NCI-H69 (cell line): ENCODE measurements around the gene C11orf54.

ENCODE experiments used
- DNase-seq: peaks from one replicate; lab custom pipeline; 2025; lab: John Stamatoyannopoulos, UW

The C11orf54 gene

DNA sequence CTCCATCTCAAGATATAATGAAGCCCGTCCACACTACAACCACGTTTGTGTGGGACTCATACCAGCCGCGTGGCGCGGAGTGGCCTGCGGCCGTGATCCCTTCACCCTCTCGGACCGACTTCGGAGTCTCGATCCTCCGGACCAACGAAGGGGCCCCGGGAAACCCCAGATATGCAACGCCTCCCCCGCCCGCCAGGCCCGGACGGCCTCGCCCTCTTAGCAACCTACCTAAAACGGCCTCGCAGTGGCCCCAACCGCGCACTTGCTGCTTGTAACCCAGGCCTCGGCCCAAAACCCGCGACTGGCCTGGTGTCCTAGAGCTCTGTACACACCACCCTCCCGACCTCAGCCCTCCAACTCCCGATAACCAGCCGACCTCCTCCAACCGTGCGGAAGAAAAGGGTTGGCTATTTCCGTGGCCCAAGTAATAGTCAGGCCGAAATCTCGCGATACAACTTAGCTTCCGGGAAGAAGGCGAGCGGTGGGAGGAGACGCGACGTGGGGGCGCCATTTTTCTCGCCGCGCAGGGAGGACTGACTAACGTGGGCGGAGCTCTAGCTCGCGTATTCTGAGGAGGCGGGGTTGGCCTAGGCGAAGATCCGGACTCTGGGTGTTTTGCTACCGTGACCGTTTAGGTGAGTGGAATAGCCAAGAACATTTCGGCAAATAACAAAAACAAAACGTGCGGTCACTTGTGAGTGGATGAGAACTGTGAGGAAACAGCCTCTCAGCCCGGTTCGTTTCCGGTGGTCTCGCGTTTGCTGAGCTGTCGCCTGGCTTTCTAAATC lies at the start of gene C11orf54, which contains the start of gene TAF1D:
Gene C11orf54 (plus strand): TSS at position 579 of the 788 bp plus-strand sequence. CDS start 5,722 bp downstream, outside the sequence.
Gene TAF1D (minus strand): TSS at position 402 of the 788 bp plus-strand sequence. CDS start 2,191 bp downstream, outside the sequence.
- peak; percentile 100 for DNase-seq

DNA sequence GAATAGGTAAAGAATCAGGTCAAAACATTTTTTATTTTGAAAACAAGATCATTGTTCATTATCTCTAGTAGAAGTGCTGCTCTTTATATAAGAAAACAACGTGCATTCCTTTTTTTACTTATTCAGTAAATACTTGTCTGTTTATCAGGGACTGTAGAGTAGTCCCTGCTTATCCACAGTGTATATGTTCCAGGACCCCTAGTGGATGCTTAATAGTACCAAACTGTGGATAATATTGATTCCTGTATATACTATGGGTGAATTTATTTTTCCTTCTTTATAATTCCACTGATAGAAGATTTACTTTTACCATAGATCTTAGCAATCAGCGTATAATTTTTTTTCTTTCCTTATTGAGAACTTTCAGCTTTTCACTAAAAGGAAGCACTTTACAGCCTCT lies 47.4 kb upstream of the C11orf54 start:
- peak; percentile 20 for DNase-seq

DNA sequence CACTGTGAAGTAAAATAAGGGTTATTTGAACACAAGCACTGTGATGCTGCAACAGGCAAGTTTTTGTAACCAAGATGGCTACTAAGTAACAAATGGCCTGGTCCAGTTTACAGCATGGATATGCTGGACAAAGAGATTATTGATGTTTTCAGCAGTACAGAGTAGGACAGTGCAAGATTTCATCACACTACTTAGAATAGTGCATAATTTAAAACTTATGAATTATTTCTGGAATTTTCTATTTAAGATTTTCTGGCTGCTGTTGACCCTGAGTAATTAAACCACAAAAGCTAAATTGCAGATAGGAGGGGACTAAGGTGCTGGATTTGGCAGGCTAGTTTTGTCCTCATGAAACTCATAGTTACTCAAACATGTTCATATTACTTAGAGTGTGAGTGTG lies 46.9 kb upstream of the C11orf54 start:
- no peak for DNase-seq

DNA sequence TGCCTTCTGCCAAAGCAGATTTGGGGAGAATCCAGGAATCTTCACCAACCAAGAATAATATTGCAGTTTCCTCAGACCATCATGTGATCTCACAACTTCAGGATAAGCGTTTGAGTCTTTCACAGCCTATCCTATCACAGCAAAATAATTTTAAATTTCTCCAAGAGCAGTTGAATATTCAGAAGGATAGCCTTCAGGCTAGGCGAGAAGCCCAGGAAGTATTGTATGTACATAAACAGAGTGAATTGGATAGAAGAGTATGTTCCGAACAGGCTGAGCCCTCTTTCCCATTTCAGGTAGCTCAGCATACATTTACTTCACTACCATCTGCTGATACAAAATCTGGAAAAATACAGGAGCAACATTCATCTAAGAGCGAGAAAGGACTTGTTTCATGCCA lies 43.9 kb upstream of the C11orf54 start:
- no peak for DNase-seq

DNA sequence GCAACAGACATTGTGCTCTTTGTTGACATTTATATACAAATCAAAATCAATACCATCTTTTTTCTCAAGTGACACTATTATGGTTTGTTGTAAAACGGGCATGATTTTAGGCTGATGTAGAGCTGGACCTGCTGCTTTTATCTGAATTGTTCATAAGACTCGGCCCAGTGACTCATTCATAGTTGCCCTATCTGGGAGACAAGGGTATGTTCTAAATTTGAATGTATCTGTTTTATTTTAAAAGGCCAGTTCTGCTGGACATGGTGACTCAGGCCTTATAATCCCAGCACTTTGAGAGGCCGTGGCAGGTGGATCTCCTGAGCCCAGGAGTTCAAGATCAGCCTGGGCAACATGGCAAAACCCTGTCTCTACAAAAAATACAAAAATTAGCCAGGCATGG lies 40.6 kb upstream of the C11orf54 start:
- no peak for DNase-seq

DNA sequence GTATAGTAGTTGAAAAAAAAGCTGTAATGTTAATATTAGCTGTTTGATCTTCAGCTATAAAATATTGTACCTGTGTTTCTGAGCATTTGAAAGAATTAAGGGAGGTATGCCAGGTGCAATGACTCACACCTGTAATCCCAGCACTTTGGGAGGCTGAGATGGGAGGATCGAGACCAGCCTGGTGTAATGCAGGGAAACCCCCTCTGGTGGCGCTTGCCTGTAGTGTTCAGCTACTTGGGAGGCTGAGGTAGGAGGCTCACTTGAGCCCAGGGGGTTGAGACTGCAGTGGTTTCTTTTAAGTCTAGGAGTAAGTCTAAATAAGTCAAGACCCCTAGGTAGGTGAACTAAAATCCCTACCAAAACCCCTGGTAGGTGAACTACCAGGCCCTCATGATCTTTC lies 37.2 kb upstream of the C11orf54 start:
- DNase-seq: peak; percentile 9

DNA sequence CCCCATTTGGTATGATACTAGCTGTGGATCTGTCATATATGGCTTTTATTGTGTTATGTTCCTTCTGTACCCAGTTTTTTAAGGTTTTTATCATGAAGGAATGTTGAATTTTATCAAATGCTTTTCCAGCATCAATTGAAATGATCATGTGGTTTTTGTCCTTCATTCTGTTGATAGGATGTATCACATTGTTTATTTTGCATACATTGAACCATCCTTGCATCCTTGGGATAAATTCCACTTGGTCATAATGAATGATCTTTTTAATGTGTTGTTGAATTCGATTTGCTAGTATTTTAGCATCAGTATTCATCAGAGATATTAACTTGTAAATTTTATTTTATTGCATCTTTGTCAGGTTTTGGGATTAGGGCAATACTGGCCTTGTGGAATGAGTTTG lies 31.2 kb upstream of the C11orf54 start:
- DNase-seq: no peak

DNA sequence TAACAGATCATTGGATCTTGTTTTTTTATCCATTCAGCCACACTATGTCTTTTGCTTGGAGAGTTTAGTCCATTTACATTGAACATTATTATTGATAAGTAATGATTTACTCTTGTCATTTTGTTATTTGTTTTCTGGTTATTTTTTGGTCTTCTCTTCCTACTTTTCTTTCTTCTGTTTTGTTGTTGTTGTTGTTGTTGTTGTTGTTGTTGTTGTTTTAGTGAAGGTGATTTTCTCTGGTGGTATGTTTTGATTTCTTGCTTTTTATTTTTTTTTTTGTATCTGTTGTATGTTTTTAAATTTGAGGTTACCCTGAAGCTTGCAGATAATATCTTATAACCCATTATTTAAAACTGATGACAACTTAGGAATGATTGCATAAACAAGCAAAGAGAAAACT lies 28.8 kb upstream of the C11orf54 start:
- no peak for DNase-seq

DNA sequence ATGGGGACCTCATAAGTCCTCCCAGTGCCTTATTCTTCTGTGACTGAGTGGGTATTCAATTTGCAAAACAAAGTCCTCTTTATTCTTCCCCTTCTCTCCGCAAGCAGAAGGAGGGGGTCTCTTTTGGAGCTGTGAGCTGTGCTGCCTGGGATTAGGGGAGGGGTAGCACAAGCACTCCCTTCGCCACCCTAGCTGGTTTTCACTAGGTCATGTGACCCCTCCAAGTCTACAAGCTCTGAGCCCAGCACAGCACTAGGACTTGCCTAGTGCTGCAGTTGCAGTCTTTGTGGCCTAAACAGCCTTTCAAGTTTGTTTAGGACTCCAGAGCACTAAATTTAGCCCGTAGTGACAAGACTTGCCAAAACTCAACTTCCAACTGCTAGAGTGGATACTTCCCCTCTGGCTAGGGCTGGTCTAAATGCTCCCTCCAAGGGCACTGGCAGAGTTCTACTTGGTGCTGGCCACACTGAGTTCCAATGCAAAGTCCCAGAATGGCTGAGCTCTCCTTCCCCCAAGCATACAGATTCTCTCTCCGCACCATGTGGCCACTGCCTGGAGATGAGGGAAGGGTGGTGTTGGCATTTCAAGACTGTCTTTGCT lies 25.6 kb upstream of the C11orf54 start:
- DNase-seq: no peak

DNA sequence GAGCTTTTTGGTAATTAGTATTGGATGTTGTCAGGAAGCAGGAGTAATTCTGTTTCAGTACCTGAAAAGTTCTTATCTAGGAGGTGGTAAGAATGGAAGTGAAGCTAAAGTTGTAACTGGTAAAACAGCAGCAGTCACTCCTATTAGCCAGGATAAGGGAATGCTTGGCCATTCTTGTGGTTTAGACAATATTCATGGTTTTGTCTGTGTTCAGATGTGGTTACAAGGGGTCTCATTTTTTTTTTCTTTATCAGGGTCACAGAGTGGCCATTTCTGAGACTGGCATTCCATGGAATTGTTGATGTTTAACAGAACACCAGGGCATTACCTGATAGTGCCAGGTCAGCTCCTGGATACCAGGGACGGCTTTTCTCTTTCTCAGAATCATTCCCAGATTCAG lies 24.0 kb upstream of the C11orf54 start:
- no peak for DNase-seq

DNA sequence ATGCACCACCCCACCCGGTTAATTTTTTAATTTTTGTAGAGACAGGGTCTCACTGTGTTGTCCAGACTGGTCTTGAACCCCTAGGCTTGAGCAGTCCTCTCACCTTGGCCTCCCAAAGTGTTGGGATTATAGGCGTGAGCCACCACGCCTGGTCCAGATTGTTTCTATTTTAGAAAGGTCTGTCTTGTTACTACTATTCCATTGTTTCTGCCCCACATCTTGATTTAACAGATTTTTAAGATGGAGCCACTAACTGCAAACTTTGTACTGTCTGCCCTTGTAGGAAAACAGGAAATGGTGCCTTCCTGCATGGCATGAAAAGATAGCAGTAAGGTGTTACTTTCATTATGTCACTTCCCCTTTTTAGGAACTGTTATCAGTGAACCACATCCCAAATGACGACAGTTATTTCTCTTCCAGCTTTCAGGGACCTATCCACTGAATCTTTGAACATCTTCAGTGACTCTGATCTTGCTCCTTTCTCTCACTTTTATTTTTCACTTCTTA lies 23.4 kb upstream of the C11orf54 start:
- no peak for DNase-seq

DNA sequence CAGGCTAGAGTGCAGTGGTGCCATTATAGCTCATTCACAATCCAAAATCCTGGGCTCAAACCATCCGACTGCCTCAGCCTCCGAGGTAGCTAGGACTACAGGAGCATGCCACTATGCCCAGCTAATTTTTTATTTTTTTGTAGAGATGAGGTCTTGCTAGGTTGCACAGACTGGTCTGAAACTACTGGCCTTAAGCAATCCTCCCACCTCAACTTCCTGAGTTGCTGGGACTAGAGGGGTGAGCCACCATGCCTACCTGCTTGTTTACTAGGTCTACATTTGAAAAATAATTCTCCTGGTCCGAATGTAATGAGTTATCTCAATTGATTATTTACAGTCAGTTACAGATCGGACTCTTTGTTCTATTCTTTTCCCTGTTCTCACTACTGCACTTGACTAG lies 22.2 kb upstream of the C11orf54 start:
- DNase-seq: no peak

DNA sequence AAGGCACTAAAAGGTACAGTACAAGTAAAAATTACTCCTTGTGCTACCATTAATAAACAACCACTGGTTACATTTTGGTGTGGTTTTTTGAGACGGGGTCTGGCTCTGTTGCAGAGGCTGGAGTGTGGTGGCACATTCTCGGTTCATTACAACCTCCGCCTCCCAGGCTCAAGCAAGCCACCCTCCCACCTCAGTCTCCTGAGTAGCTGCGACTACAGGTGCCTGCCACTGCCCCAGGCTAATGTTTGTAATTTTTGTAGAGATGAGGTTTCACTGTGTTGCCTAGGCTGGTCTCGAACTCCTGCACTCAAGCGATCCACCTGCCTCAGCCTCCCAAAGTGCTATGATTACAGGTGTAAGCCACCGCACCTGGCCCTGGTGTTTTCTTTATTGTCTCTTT lies 20.9 kb upstream of the C11orf54 start:
- DNase-seq: no peak

DNA sequence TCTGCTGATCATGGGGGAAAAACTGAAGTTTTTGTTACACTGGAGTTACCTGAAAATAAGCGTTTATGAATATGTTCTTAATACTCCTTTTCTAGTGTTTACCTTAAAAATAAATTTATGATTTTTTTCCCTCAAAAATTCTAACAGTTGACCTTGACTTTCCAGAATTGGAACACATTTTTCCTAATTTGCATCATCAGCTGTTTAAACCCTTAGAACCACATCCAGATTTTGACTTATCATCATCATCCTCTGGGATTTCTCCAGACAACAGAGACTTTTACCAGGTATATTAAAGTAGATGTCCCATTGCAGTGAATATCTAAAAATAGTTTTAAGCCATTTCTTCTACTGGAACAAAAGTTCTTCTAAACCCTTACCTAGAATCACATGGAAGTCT lies 17.4 kb upstream of the C11orf54 start:
- DNase-seq: no peak

DNA sequence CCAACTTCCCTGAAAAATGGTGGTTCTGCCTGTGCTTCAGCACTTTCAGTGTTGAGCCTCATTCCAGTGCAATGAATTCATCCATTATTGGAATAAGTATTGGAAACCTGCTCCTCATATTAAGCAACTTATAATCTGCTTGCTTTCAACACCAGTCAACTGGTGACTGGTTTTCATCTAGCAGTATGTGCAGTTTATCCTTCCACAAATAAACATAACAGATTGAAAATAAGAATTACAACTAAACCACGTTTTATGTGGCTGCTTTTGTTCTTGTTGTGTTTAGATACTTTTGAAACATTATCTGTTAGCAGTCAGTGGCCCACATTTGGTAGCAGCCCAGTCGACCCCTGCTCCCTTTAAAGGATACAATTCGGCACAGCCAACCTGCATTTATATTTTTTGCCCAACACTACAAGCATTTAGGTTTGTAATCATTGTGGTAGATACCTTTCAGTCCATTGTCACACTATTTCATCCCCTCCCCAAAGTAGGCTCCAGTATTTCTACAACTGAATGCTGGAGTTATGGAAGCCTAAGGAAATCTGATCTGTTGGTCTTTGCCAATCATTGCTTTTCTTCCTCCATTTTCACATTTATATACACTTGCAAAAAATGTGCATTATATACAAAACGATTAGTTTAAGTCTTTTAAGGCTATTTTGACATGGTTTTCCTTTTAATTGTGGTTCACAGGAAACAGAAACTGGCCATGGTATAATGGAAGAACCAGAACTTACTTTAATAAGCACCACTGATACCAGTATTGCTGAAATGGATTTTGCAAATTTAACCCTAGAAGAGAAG lies 13.3 kb upstream of the C11orf54 start:
- DNase-seq: no peak

DNA sequence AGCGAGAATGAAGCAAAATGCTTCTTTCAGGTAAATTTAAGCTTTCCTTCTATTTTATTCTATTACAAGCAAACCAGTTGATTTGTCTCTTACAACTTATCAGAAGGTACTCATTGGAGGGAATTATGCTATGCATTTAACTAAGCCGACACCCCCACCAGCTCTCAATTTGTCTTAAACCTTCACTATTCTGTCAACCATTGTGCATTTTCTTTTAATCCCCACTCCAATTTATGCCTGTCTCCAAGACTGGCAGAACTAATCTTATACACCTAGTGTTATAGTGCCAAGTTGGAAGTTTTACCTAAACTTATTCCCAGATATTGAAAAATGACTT lies 12.7 kb upstream of the C11orf54 start:
- DNase-seq: no peak

DNA sequence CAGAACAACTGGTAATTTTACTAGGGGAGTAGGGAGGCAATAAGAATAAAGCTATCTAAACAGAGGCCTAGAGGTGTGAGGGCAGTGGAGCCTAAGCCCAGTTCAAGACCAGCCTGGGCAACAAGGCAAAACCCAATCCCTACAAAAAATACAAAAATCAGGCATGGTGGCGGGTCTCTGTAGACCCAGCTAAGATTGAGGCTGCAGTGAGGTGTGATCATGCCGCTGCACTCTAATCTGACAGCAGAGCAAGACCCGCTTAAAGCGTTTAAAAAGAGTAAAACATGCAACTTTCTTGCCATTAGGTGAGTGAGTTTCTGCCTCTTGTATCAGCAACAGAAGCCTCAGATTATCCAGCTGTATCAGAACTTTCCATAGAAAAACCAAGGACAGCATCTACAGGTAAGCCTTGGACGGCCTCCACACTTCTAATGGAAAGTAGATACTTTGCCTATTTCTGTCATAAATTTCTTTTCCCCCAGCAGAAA lies 12.3 kb upstream of the C11orf54 start:
- DNase-seq: no peak

DNA sequence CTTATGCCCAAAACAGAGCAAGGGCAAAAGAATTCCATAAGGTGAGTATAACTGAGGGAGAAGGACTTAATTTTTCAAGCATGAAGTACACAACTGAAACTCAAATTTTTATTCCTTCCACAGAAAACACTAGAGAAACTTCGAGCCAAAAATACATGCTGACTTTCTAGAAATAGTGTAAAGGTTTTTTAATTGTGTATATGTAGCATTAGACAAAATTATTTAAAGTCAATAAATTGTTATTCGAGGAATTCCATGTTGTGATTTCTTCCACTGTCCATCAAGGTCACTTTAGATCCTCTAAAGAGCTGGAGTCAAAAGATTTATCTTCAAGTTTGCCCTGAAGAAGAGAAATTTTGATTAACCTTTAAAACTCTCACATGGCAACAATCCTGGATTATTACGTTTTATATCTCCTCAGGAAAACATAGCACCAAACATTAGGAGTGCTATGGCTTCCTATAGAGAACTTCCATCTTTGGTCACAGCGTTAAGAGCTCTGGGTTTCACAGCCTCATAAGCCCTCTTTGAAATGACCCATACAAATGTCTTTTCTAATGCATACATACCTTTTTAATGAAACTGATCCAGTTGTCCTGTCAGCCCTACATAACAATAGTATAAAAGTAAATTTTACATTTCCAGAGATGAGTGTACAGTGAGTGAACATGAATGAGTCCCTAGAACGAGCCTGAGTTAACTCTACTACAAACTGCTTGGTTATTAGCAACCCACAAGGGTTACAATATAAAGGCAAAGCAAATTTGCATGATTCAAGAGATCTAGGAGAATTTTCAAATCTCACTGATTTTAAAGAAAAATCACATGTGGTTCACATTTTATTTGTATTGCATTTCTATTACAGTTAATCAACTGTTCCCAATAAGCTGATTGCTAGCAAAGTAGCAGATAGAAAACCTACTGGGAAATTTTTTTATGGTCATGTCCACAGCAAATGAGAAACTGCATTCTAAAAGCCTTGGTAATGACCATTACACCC lies 11.1 kb upstream of the C11orf54 start:
- DNase-seq: no peak

DNA sequence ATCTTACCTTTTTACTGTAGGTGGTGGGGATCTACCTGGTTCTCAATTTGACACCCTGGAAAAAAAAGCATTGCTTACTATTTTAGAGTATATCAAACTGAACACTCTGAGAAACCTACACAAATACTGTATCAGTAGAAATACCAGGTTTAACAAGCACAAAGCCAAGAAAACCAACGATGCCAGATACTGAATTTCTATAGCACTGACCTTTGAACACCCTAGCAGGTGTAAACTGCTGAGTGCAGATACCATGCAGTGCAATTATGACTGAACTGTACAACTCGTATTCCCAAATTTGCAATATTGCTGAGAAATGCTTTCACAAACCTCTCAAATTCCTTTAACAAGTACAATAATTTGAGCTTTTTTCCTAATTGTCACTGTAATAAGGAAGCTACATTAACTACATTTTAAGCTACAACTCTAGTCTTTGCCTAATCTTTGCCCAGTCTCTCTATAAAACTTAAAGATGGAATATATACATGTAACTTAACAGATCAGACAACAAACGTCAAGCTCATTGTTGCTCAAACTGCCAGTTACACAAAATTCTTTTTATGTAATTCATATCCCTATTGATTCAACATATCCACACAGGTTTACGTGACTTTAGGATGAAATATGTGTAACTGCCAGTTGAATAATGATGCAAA lies 9.1 kb upstream of the C11orf54 start:
- DNase-seq: no peak

DNA sequence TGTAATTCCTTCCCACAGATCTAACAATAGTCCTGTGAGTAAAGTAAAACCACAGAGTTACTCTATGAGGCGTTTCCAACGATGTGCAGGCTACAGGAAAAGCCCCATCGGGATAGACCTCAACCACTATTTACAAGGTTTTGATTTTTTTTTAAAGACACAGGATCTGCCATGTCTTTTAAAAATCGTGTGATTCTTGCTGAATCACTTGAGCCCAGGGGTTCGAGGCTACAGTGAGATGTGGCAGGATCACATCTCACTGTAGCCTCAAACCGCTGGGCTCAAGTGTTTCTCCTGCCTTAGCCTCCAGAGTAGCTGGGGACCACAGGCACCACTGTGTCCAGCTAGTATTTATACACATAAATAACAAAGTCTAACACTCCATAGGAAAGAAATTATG lies 8.0 kb upstream of the C11orf54 start:
- no peak for DNase-seq
